H1 (cell line): ENCODE data around the gene SNX6. TPM values are rescaled to one million over a fixed set of nuclear protein-coding genes. Genes with fewer than 3 reads are reported as not detected.

Source experiments
- CTCF ChIA-PET: fragments of 300-600 bp; sonication (Branson Sonifier 250); formaldehyde crosslinking; loops from one replicate; lab custom pipeline; 2021; ENCODE audit not compliant: partially characterized antibody; lab: Charles Lee
- POLR2A ChIA-PET: fragments of 300-600 bp; sonication (Branson Sonifier 250); formaldehyde crosslinking; loops from one replicate; lab custom pipeline; 2021; ENCODE audit warnings: inconsistent platforms; ENCODE audit not compliant: partially characterized antibody; lab: Charles Lee
- DNase-seq, 2 experiments: peaks; one replicate each; pipeline versions ENCODE4 v3.0.0 to v3.0.0-alpha.2; 2010 to 2022; ENCODE audit warnings: low spot score in 2 of 2, low read depth in 1 of 2, mixed read lengths in 1 of 2
- FAIRE-seq: peaks from 2 replicates; lab custom pipeline; 2011; peaks lifted over from hg19 to GRCh38; lab: Jason Lieb, UNC
- H2AFZ ChIP-seq: 2 replicates; pipeline ENCODE4 v1.8.1; 2012; ENCODE audit warnings: low read length, inconsistent platforms
- H2AK5ac ChIP-seq: 2 replicates; pipeline ENCODE4 v1.6.1; 2013; ENCODE audit warnings: low read depth, low read length
- H2BK120ac ChIP-seq: replicated peaks from 2 replicates; pipeline ENCODE3; 2013; ENCODE audit warnings: low read depth, low read length, inconsistent platforms
- H2BK12ac ChIP-seq: 2 replicates; pipeline ENCODE4 v1.6.1; 2013; ENCODE audit warnings: low read depth, low read length
- H2BK15ac ChIP-seq: 2 replicates; pipeline ENCODE4 v1.6.1; 2013; ENCODE audit warnings: low read length
- H2BK20ac ChIP-seq: 2 replicates; pipeline ENCODE4 v1.6.1; 2013; ENCODE audit warnings: low read length
- H2BK5ac ChIP-seq: 2 replicates; pipeline ENCODE4 v1.6.1; 2013; ENCODE audit warnings: low read depth, low read length
- H3K14ac ChIP-seq: 2 replicates; pipeline ENCODE4 v1.6.1; 2013; ENCODE audit warnings: inconsistent platforms; ENCODE audit not compliant: insufficient read length
- H3K18ac ChIP-seq: 2 replicates; pipeline ENCODE4 v1.6.1; 2013; ENCODE audit warnings: low read length; ENCODE audit errors: extremely low read depth
- H3K23ac ChIP-seq: 2 replicates; pipeline ENCODE4 v1.6.1; 2013; ENCODE audit warnings: inconsistent platforms; ENCODE audit not compliant: insufficient read length
- H3K23me2 ChIP-seq: 2 replicates; pipeline ENCODE4 v1.6.1; 2013; ENCODE audit warnings: low read depth, low read length
- H3K27ac ChIP-seq: 2 replicates; pipeline ENCODE4 v1.6.1; 2011; ENCODE audit warnings: low read depth, low read length, inconsistent platforms
- H3K27me3 ChIP-seq, 4 experiments: replicated peaks in 1 of 4; 1 replicate in 1 of 4; 2 replicates in 3 of 4; pipeline versions ENCODE4 v1.6.1 to v1.8.1; 2011 to 2013; ENCODE audit warnings: low read length in 3 of 4, mild to moderate bottlenecking in 3 of 4, inconsistent platforms in 2 of 4, mixed read lengths in 2 of 4, moderate library complexity in 1 of 4; ENCODE audit not compliant: control insufficient read depth in 3 of 4, insufficient read depth in 3 of 4; ENCODE audit errors: extremely low read depth in 1 of 4
- H3K36me3 ChIP-seq, 4 experiments: 2 replicates each; pipeline versions ENCODE4 v1.6.1 to v1.8.1; 2011 to 2013; ENCODE audit warnings: mild to moderate bottlenecking in 4 of 4, low read length in 3 of 4, moderate library complexity in 2 of 4, control low read depth in 1 of 4, inconsistent platforms in 1 of 4; ENCODE audit not compliant: insufficient read depth in 4 of 4, control insufficient read depth in 2 of 4
- H3K4ac ChIP-seq: replicated peaks from 2 replicates; pipeline ENCODE3; 2013; ENCODE audit warnings: low read length, low read depth, mixed read lengths, inconsistent platforms; ENCODE audit not compliant: insufficient read length
- H3K4me1 ChIP-seq, 4 experiments: replicated peaks in 1 of 4; 1 replicate in 1 of 4; 2 replicates in 3 of 4; pipeline versions ENCODE4 v1.6.1 to v1.8.1; 2011 to 2013; ENCODE audit warnings: low read length in 3 of 4, inconsistent platforms in 2 of 4, mixed read lengths in 1 of 4; ENCODE audit not compliant: insufficient read depth in 4 of 4, control insufficient read depth in 3 of 4
- H3K4me2 ChIP-seq, 2 experiments: 2 replicates each; pipeline versions ENCODE4 v1.6.1 to v1.8.1; 2011 to 2013; ENCODE audit warnings: low read depth in 2 of 2, low read length in 2 of 2, control low read depth in 1 of 2, inconsistent platforms in 1 of 2, mild to moderate bottlenecking in 1 of 2; ENCODE audit not compliant: insufficient read depth in 1 of 2
- H3K4me3 ChIP-seq, 4 experiments: fragments of 200-600, 300-600 bp in 1 of 4; sonication (generic), shearing (Covaris generic), sonication (Bioruptor Twin) in 1 of 4; 2 replicates each; pipeline versions ENCODE4 v1.5.1 to v1.8.1; 2011 to 2016; ENCODE audit warnings: low read length in 4 of 4, low read depth in 3 of 4, control low read depth in 2 of 4, inconsistent platforms in 2 of 4, mild to moderate bottlenecking in 2 of 4, mixed read lengths in 1 of 4, moderate library complexity in 1 of 4; ENCODE audit not compliant: insufficient read depth in 2 of 4; ENCODE audit errors: extremely low read depth in 1 of 4
- H3K56ac ChIP-seq: replicated peaks from 2 replicates; pipeline ENCODE3; 2013; ENCODE audit warnings: low read depth, mild to moderate bottlenecking, mixed read lengths, low read length, inconsistent platforms; ENCODE audit not compliant: insufficient read length
- H3K79me1 ChIP-seq: 2 replicates; pipeline ENCODE4 v1.6.1; 2013; ENCODE audit warnings: low read depth, low read length, control low read depth
- H3K79me2 ChIP-seq, 2 experiments: 2 replicates each; pipeline versions ENCODE4 v1.6.1 to v1.8.1; 2012 to 2013; ENCODE audit warnings: low read length in 2 of 2, mild to moderate bottlenecking in 2 of 2, inconsistent platforms in 1 of 2; ENCODE audit not compliant: insufficient read depth in 2 of 2, control insufficient read depth in 1 of 2
- H3K9ac ChIP-seq, 4 experiments: replicated peaks in 1 of 4; 1 replicate in 1 of 4; 2 replicates in 3 of 4; pipeline versions ENCODE4 v1.6.1 to v1.8.1; 2011 to 2013; ENCODE audit warnings: low read depth in 3 of 4, low read length in 3 of 4, control low read depth in 2 of 4, mild to moderate bottlenecking in 2 of 4, moderate library complexity in 2 of 4, inconsistent platforms in 1 of 4; ENCODE audit errors: extremely low read depth in 1 of 4
- H3K9me3 ChIP-seq, 2 experiments: 2 replicates each; pipeline versions ENCODE4 v1.6.1 to v1.8.1; 2012 to 2013; ENCODE audit warnings: mild to moderate bottlenecking in 2 of 2, moderate library complexity in 2 of 2, control low read depth in 1 of 2, inconsistent platforms in 1 of 2, low read depth in 1 of 2, low read length in 1 of 2, mixed read lengths in 1 of 2; ENCODE audit not compliant: insufficient read depth in 2 of 2
- H4K20me1 ChIP-seq, 2 experiments: replicated peaks in 1 of 2; 2 replicates each; pipeline versions ENCODE3 to v1.8.1; 2011 to 2013; ENCODE audit warnings: inconsistent platforms in 2 of 2, low read length in 2 of 2, mild to moderate bottlenecking in 1 of 2; ENCODE audit not compliant: insufficient read depth in 2 of 2, control insufficient read depth in 1 of 2
- H4K5ac ChIP-seq: 2 replicates; pipeline ENCODE4 v1.6.1; 2013; ENCODE audit warnings: low read length, low read depth, mixed read lengths, inconsistent platforms; ENCODE audit not compliant: insufficient read length
- H4K8ac ChIP-seq: 2 replicates; pipeline ENCODE4 v1.8.0; 2013; ENCODE audit warnings: mild to moderate bottlenecking, moderate library complexity, low read length, inconsistent platforms; ENCODE audit not compliant: insufficient read depth; ENCODE audit errors: extremely low read depth
- H4K91ac ChIP-seq: replicated peaks from 2 replicates; pipeline ENCODE3; 2013; ENCODE audit warnings: low read length, mixed read lengths, inconsistent platforms; ENCODE audit not compliant: insufficient read length
- JUND ChIP-seq: IDR thresholded peaks from 2 replicates; pipeline ENCODE4 v1.6.1; 2011; ENCODE audit warnings: mild to moderate bottlenecking, improper control_type of control experiment, low read length
- MAX ChIP-seq: IDR thresholded peaks from 2 replicates; pipeline ENCODE4 v1.6.1; 2012; ENCODE audit warnings: inconsistent platforms
- NANOG ChIP-seq: IDR thresholded peaks from 2 replicates; pipeline ENCODE4 v1.6.1; 2011; ENCODE audit warnings: low read length, low read depth, mild to moderate bottlenecking, inconsistent platforms; ENCODE audit not compliant: insufficient read depth, poor library complexity, severe bottlenecking
- PHF8 ChIP-seq: fragments of 200-600 bp; sonication (generic); conservative IDR thresholded peaks from 2 replicates; pipeline ENCODE4 v1.7.1; 2012; ENCODE audit warnings: low read depth, mild to moderate bottlenecking, inconsistent platforms, low read length, moderate library complexity
- POLR2A ChIP-seq, 2 experiments: IDR thresholded peaks; 1 replicate in 1 of 2; 2 replicates in 1 of 2; pipeline ENCODE4 v1.6.1; 2011; ENCODE audit warnings: low read depth in 2 of 2, low read length in 2 of 2, mild to moderate bottlenecking in 2 of 2; ENCODE audit errors: control extremely low read depth in 1 of 2
- POLR2AphosphoS5 ChIP-seq: IDR thresholded peaks from 2 replicates; pipeline ENCODE4 v1.6.1; 2011; ENCODE audit warnings: low read depth, low read length
- POU5F1 ChIP-seq: IDR thresholded peaks from 2 replicates; pipeline ENCODE4 v1.6.1; 2011; ENCODE audit warnings: low read depth, mild to moderate bottlenecking, low read length, moderate library complexity
- SIX5 ChIP-seq: IDR thresholded peaks from 2 replicates; pipeline ENCODE4 v1.6.1; 2011; ENCODE audit warnings: mild to moderate bottlenecking, low read depth, low read length
- WGBS, 2 experiments: shearing (Covaris generic) in 1 of 2; methylation state at CpG; one replicate each; pipeline versions ENCODE4 v1.1.6 to v1.1.7; 2013 to 2015; ENCODE audit warnings: low lambda C conversion rate in 2 of 2, mixed read lengths in 2 of 2, inconsistent platforms in 1 of 2, low coverage in 1 of 2, missing lambda C conversion rate in 1 of 2; ENCODE audit not compliant: insufficient replicate concordance in 2 of 2, insufficient coverage in 1 of 2, insufficient read length in 1 of 2; ENCODE audit errors: extremely low coverage in 1 of 2, missing lambda C conversion rate in 1 of 2; 5-methylcytosine and 5-hydroxymethylcytosine counted together
- polyA plus RNA-seq, 7 experiments: library from polyadenylated mRNA; depleted of rRNA in 3 of 7; stranded (reverse) in 5 of 7; unstranded in 2 of 7; fragments of >200 nt in 5 of 7; fragments of 200-250 nt in 2 of 7; gene quantifications; 1 replicate in 5 of 7; 2 replicates in 1 of 7; 4 replicates in 1 of 7; pipeline versions ENCODE4 v1.2.1 to v1.2.3, GENCODE V29; 2011 to 2013; ENCODE audit warnings: missing spikeins in 2 of 7, mixed read lengths in 2 of 7
- total RNA-seq: library from RNA; stranded (reverse); fragmentation: NEBNext Ultra II Directional; extraction: Animal tissue kit (Norgen Biotek cat#: 25700); gene quantifications from 2 replicates; pipeline ENCODE4 v1.2.1, GENCODE V29; 2021

Gene SNX6
- total and polyA plus RNA-seq, 2 of the 8 experiments (the other 6 are each of a cell fraction or from before 2014, with no cell fraction given): 53.4 to 71.1 TPM

DNA sequence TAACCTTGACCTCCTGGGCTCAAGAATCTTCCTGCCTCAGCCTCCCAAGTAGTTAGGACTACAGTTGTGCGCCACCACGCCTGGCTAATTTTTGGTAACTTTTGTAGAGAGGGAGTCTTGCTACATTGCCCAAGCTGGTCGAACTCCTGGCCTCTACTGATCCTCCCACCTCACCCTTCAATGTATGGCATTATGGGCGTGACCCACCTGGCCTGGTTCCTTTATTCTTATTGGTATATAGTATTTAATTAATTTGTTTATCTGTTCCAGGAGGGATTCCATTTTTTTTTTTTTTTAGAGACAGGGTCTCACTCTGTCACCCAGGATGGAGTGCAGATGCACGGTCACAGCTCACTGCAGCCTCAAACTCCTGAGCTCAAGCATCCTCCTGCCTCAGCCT lies 49.6 kb downstream of the SNX6 start:
- ChIA-PET POLR2A (no interaction called here), CTCF (no interaction called here)
- no peak overlapping the region for H3K23ac ChIP-seq
- peaks cover 0 to 25% (median 10%) of the 10 kb centered on the region in 4 experiments; a peak in 4 of 8 replicates for H3K36me3 ChIP-seq
- no peaks in the 10 kb centered on the region for H4K20me1 ChIP-seq
- WGBS, 2 experiments: 92% methylated on average over 5 of the region's 5 CpGs; no CpG with 5 or more reads in 1 of the 2 experiments
- DNase-seq (no peak), FAIRE-seq (no peak)
- H3K9ac ChIP-seq: no peak overlapping the region
- no peak overlapping the region for H2BK12ac ChIP-seq
- no peaks in the 10 kb centered on the region for H3K4me1 ChIP-seq
- H4K8ac ChIP-seq: no peak overlapping the region
- no peak overlapping the region for H2BK120ac ChIP-seq
- no peak overlapping the region for H3K4me3 ChIP-seq
- H3K18ac ChIP-seq: no peak overlapping the region
- H3K56ac ChIP-seq: no peak overlapping the region
- H4K91ac ChIP-seq: no peak overlapping the region
- H3K9me3 ChIP-seq: no peaks in the 10 kb centered on the region
- no peak overlapping the region for H2AK5ac ChIP-seq
- no peak overlapping the region for H2BK20ac ChIP-seq
- no peak overlapping the region for H2AFZ ChIP-seq
- H2BK15ac ChIP-seq: no peak overlapping the region
- H2BK5ac ChIP-seq: no peak overlapping the region
- no peaks in the 10 kb centered on the region; the same call in 1 of the 2 replicates for H3K79me1 ChIP-seq
- H3K14ac ChIP-seq: no peak overlapping the region
- no peak overlapping the region for H3K4ac ChIP-seq
- H4K5ac ChIP-seq: no peak overlapping the region
- no peak for TF ChIP-seq PHF8
- no peak for TF ChIP-seq POU5F1
- TF ChIP-seq JUND: no peak
- TF ChIP-seq POLR2A (IDR thresholded peaks at IDR 0.05; ENCODE audit: control extremely low read depth in 1 of 2, low read depth in 2 of 2, low read length in 2 of 2): no peak
- no peak for TF ChIP-seq NANOG
- TF ChIP-seq MAX: no peak
- TF ChIP-seq POLR2AphosphoS5: no peak
- no peak for TF ChIP-seq SIX5
- H3K23me2 ChIP-seq: no peaks in the 10 kb centered on the region
- no peaks in the 10 kb centered on the region for H3K79me2 ChIP-seq
- no peak overlapping the region for H3K27ac ChIP-seq
- no peaks in the 10 kb centered on the region for H3K27me3 ChIP-seq
- H3K4me2 ChIP-seq: no peak overlapping the region
